NCI-H774 (cell line): ENCODE results near the gene CLOCK.
A peak's percentile ranks its signal among the peaks of the same experiment; 100 is the strongest.

Experiments used
- DNase-seq: peaks from one replicate; lab custom pipeline; 2025; lab: John Stamatoyannopoulos, UW

CLOCK gene

DNA sequence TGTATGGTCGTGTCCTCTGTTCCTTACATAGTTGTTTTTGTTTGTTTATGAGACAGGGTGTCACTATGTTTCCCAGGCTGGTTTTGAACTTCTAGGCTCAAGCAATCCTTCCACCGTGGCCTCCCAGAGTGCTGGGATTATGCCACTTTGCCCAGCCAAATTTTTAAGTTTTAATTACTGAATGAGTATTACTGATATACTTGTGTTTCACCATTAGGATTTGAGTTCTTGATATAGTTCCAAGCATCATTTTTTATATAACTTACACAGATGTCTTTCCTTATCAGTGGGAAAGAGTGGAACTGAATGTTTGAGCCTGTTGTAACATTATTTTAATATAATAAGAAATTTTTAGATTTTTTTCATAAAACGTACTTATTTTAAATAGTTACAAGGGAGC is 130.5 kb downstream of the CLOCK start:
- DNase-seq: no peak

DNA sequence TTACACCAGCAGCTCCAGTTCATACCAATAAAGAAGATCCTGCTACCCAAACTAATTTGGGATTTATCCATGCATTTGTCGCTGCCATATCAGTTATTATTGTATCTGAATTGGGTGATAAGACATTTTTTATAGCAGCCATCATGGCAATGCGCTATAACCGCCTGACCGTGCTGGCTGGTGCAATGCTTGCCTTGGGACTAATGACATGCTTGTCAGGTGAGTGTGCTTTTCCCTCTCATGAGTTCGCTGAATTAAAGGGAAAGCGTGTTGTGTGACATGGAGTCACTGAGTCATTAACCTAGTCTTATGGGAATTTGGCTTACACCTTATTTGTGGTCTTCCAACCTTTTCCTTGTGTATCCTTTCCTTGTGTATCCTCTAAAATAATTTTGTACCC is 135.1 kb downstream of the CLOCK start:
- DNase-seq: no peak

GRCh38 chr4:55410431-55410830 is 136.3 kb downstream of the CLOCK start:
- DNase-seq: no peak

DNA sequence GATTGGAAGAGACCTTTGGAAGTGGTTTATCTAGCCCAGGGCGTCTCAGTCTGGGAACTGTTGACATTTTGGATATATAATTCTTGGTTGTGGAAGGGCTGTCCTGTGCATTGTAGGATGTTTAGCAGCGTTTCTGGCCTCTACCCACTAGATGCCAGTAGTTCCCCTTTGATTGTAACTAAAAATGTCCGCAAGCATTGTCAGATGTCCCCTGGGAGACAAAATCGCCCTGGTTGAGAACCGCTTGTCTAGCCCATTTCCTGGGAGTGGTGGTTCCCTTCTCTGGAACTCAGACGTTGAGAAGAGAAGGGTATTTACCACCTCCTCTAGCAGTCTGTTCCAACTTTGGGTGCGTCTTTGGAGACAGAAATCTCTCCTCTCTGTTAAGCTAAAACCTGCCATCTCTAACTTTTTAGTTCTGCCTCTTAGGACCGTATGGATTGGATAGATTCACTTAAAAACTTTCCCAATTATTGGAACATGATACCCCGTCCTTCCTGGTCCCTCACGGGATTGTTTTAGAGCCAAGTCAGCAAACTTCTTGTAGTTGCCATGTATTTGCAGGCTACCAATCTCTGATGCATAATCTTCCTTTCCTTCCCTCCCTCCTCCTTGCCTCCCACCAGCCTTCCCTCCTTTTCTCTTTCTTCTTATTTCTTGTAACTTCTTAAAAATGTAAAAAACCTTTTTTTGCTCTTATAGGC is 137.1 kb downstream of the CLOCK start:
- no peak for DNase-seq

DNA sequence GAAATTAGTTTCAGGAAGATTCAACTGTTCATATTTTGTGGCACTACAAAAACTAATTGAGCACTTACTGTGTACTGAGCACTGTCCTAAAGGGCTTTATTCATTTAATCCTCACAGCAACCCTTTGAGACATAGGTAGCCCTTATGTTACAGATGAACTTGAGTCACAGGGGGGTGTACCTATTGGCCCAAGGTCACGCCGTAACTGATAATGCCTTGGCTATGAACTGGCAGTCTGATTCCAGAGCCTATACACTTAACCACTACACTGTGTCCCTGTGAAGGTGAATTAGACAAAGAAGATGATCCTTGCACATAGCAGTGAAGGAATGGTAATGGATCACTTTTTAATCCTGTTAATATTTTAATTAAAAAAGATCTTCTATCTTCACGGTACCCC is 138.9 kb downstream of the CLOCK start:
- no peak for DNase-seq

- DNase-seq: no peak
Measured at GRCh38 chr4:55407119-55407518, 139.6 kb downstream of the CLOCK start.

DNA sequence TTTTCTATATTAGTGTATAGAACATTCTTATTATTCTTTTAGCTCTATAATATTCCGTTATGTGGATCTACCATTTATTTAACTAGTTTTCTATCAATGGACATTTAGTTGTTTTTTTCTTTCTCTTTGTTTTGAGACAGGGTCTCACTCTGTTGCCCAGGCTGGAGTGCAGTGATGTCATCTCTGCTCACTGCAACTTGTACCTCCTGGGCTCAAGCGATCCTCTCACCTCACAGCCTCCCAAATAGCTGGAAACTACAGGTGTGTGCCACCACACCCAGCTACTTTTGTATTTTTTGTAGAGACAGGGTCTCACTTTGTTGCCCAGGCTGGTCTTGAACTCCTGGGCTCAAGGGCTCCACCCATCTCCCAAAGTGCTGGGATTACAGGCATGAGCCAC is 140.2 kb downstream of the CLOCK start:
- DNase-seq: no peak

- no peak for DNase-seq
Measured at GRCh38 chr4:55405073-55405472, 141.6 kb downstream of the CLOCK start.

- DNase-seq: no peak
Measured at GRCh38 chr4:55399581-55399980, 147.1 kb downstream of the CLOCK start.

DNA sequence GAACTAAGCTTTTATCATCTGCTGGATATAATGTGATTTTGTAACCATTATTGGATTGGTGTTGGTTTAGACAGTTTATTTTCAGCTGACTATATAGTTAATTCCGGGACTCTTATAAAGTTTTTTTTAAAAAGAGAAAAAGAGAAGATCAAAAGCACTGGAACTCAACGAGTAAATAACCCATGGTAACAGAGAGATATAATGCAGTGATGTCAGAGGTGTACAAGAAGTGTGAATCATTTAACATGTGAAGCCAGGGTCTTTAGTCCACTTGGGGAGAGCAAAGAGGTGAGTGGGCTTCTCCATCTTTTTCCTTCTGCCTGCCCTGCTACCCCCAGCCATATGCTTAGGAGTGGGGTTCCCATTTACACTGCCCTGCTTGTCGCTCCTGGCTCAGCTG is 147.7 kb downstream of the CLOCK start:
- DNase-seq: no peak

- no peak for DNase-seq
Measured at GRCh38 chr4:55398461-55398860, 148.2 kb downstream of the CLOCK start.

DNA sequence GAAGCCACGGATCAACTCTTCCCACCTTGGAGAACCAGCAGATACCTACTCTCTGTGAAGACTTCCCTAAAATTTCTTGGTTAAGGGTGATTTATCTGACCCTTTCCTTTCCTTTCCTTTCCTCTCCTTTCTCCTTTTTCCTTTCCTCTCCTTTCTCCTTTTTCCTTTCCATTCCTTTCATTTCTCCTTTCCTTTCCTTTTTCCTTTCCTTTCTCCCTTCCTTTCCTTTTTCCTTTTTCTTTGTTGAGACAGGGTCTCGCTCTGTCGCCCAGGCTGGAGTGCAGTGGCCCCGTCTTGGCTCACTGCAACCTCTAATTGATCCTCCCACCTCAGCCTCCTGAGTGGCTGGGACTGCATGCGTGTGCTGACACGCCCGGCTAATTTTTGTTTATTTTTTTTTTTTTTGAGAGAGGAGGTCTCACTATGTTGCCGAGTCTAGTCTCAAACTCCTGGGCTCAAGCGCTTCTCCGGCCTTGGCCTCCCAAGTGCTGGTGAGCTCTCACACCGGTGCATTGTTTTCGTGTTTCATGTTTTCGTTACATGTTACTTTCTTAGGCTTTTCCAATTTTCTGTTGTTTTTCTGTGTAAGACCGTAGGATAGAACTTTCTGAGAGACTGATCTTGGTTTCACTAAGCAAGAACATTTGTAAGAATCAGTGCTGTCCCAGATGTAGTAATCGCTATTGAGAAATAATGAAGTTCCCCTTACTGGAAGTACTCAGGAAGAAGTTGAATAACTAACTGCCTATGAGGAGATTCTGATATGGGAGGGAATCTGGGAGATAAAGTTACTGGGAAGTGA is 149.0 kb downstream of the CLOCK start:
- DNase-seq: no peak

GRCh38 chr4:55397126-55397436 is 149.6 kb downstream of the CLOCK start:
- DNase-seq: no peak

- peak; percentile 8 for DNase-seq
Measured at GRCh38 chr4:55396308-55397125, 150.2 kb downstream of the CLOCK start.

DNA sequence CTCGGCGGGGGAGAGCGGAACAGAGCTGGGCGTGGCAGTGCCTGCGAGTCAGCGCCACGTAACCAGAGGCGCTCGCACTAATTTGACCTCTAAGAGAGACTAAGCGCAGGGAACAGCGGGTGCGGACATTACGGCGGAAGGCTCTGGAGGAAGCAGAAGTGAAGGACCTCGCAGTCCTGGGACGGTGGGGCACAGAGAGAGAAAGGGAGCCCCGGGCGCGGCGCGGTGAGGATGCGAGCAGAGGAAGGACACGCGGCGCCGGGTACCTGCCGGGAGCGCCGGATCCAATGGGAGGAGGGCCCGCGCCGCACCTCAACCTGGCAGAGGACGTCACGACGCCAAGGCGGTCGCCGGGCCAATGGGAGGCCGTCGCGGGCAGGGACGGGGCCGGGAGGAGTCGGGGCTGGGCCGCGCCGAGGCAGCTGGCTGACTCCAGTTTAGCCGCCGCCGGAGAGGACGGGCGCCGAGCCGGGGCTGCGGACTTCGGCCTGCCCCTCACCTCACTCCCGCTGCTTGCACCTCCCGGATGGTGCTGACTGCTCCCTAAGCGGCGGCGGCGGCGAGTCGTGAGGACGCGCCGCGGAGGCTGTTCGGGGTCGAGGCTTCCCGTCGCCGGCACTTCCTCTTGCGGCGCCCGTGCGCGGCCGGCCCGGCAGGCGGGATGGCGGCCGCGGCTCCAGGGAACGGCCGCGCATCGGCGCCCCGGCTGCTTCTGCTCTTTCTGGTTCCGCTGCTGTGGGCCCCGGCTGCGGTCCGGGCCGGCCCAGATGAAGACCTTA is 151.0 kb downstream of the CLOCK start, which contains the start of gene TMEM165:
TMEM165 (plus strand) TSS at position 429 of the 779 bp plus-strand sequence; CDS start at position 662, 233 bp downstream.
- peak; percentile 85 for DNase-seq

DNA sequence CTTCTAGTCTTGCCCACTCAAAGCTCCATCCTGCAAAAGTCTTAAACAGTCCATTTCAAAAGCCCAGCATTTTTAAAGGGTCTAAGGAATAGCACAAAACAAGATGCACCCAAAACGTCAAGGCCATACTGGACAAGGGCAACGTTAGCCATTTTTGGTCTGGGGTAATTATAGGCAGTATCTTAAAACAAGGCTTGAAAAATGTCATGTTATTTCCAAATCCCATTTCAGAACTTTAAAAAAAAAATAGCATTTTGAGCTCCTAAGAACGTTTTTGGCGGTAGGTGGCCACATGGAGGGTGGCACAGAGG is 151.5 kb downstream of the CLOCK start:
- DNase-seq: no peak

DNA sequence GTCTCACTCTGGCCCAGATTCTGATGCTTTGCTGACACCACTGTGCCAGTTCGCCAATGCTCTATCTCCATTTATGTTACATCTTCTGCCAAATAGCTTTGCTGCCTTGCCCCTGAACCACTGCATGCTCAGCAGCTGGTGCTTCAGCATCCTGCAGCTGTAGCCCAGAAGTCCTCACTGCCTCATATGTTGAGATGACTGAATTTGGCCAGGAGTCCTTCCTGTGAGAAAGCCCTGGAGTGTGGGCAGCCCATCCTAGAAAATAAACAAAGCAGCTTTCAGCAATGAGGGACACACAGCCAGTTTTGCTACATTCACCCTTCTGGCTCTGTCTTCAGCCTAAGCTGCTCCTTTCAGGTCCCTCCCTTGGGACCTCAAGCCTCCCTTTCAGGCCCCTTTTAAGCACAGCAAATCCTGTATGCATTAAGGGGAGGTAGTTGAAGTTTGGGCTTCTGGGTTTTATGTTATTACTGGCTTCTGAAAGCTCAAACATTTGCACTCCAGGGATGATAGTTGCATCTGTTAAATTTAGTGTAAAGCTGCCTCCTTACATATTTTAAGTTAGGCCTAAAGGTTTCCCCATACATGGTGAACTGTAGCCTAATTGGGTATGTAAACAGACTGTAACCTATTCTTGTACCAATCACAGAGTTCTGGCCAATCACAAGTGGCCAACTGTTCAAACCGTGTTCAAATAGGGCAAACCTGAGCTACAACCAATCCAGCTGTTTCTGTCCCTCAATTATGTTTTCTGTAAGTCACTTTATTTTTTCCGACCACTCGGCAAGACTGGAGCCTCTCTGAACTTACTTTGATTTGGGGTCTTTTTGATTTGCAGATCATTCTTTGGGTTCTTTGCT is 153.0 kb downstream of the CLOCK start:
- DNase-seq: no peak

- DNase-seq: no peak
Measured at GRCh38 chr4:55386840-55387239, 159.9 kb downstream of the CLOCK start.

DNA sequence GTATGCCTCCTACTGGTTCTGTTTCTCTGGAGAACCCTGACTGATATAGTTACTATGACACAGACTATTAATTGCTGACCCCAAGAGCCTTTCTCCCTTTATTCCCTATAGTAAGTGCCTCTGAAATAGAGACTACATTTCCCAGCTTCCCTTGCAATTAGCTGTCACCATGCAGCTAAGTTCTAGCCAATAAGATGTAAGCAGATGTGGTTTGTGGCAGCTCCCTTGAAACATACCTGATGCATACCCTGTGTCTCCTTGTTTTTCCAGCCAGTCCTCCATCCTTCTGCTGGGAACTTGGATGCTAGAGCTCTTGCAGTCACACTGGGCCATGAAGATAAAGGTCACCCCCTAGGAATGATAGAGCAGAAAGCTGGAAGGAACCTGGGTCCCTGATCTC is 160.6 kb downstream of the CLOCK start:
- no peak for DNase-seq

- no peak for DNase-seq
Measured at GRCh38 chr4:55385201-55385649, 161.5 kb downstream of the CLOCK start.

- DNase-seq: no peak
Measured at GRCh38 chr4:55382488-55383003, 164.2 kb downstream of the CLOCK start.
